Esophagus muscularis mucosa (tissue), 2 donors: ENCODE results near the gene ATRNL1.

Source experiments
- POLR2A ChIP-seq: fragments of 450-650 bp; IDR thresholded peaks from one replicate; pipeline ENCODE4 v1.6.1; 2017; ENCODE audit warnings: antibody characterized with exemption, moderate library complexity, mild to moderate bottlenecking, low read depth
- POLR2AphosphoS5 ChIP-seq, 2 donors: sonication (generic); formaldehyde crosslinking; IDR thresholded peaks; one replicate each; pipeline ENCODE4 v1.6.1; 2017; ENCODE audit warnings: antibody characterized with exemption in 2 of 2

- TF ChIP-seq POLR2A (no peak), POLR2AphosphoS5 (IDR thresholded peaks at IDR 0.05) (no peak)
Measured at GRCh38 chr10:115977855-115978254, 884.7 kb downstream of the ATRNL1 start.
